Large intestine (tissue), 3 donors: ENCODE data around the gene HERPUD2. TPM values are rescaled to one million over a fixed set of nuclear protein-coding genes. Genes with fewer than 3 reads are reported as not detected.

ENCODE experiments used
- DNase-seq, 2 donors: peaks; one replicate each; pipeline versions ENCODE4 v3.0.0 to v3.0.0-alpha.2; 2013
- H3K27ac ChIP-seq: one replicate; pipeline ENCODE4 v1.5.1; 2013; ENCODE audit warnings: low read length
- H3K27me3 ChIP-seq: 2 replicates; pipeline ENCODE4 v1.6.1; 2013; ENCODE audit warnings: low read length; ENCODE audit not compliant: control insufficient read depth, insufficient read depth
- H3K36me3 ChIP-seq: 2 replicates; pipeline ENCODE4 v1.6.1; 2013; ENCODE audit warnings: low read length; ENCODE audit not compliant: control insufficient read depth, insufficient read depth
- H3K4me1 ChIP-seq: one replicate; pipeline ENCODE4 v1.6.1; 2013; ENCODE audit warnings: low read length; ENCODE audit not compliant: control insufficient read depth, insufficient read depth
- H3K4me3 ChIP-seq: one replicate; pipeline ENCODE4 v1.5.1; 2013; ENCODE audit warnings: low read length
- H3K9me3 ChIP-seq: one replicate; pipeline ENCODE4 v1.6.1; 2013; ENCODE audit warnings: mild to moderate bottlenecking, low read depth, low read length, moderate library complexity; ENCODE audit not compliant: control insufficient read depth
- WGBS: methylation state at CpG from one replicate; pipeline ENCODE4 v1.1.5; 2013; ENCODE audit warnings: low lambda C conversion rate; ENCODE audit not compliant: insufficient coverage; 5-methylcytosine and 5-hydroxymethylcytosine counted together
- polyA plus RNA-seq: library from polyadenylated mRNA; unstranded; fragments of 120-200 nt; gene quantifications from one replicate; pipeline ENCODE4 v1.2.1, GENCODE V29; 2013

Gene HERPUD2
- polyA plus RNA-seq, 1 donor, result 23.8 TPM

- H3K27me3 ChIP-seq, result no peaks in the 10 kb centered on the region
- H3K9me3 ChIP-seq, result peaks cover 6% of the 10 kb centered on the region
- no peak overlapping the region for H3K27ac ChIP-seq
- no peak for DNase-seq
- H3K4me3 ChIP-seq, result no peak overlapping the region
- H3K36me3 ChIP-seq, result peaks cover 18% of the 10 kb centered on the region
- H3K4me1 ChIP-seq, result peaks cover 4% of the 10 kb centered on the region
- 70% methylated on average over 2 of the region's 5 CpGs for WGBS
Measured at GRCh38 chr7:35652124-35652523, 42.8 kb downstream of the HERPUD2 start.

GRCh38 chr7:35650751-35651150, 44.2 kb downstream of the HERPUD2 start:
- no peaks in the 10 kb centered on the region for H3K27me3 ChIP-seq
- peaks cover 12% of the 10 kb centered on the region for H3K4me1 ChIP-seq
- peaks cover 6% of the 10 kb centered on the region for H3K9me3 ChIP-seq
- no peak overlapping the region for H3K27ac ChIP-seq
- H3K36me3 ChIP-seq, result peaks cover 17% of the 10 kb centered on the region
- H3K4me3 ChIP-seq, result no peak overlapping the region
- DNase-seq, result no peak
- WGBS, result no CpG with 5 or more reads among the region's 4 CpGs

GRCh38 chr7:35649711-35650110, 45.2 kb downstream of the HERPUD2 start:
- H3K27ac ChIP-seq, result no peak overlapping the region
- H3K27me3 ChIP-seq, result no peaks in the 10 kb centered on the region
- H3K36me3 ChIP-seq, result peaks cover 17% of the 10 kb centered on the region
- no peak for DNase-seq
- peaks cover 12% of the 10 kb centered on the region for H3K4me1 ChIP-seq
- WGBS, result 0% methylated on average over 1 of the region's 3 CpGs
- peaks cover 6% of the 10 kb centered on the region for H3K9me3 ChIP-seq
- H3K4me3 ChIP-seq, result no peak overlapping the region

GRCh38 chr7:35648367-35648766, 46.6 kb downstream of the HERPUD2 start:
- Histone ChIP-seq H3K36me3 (peaks cover 17% of the 10 kb centered on the region), H3K4me3 (no peak overlapping the region), H3K27ac (no peak overlapping the region), H3K9me3 (peaks cover 6% of the 10 kb centered on the region), H3K27me3 (no peaks in the 10 kb centered on the region), H3K4me1 (peaks cover 12% of the 10 kb centered on the region)
- peak; percentile 9 to 35 for DNase-seq
- 100% methylated on average over 1 of the region's 3 CpGs for WGBS

- peaks cover 12% of the 10 kb centered on the region for H3K4me1 ChIP-seq
- no peak overlapping the region for H3K4me3 ChIP-seq
- no peaks in the 10 kb centered on the region for H3K9me3 ChIP-seq
- H3K27me3 ChIP-seq, result no peaks in the 10 kb centered on the region
- WGBS, result 20% methylated on average over 2 of the region's 4 CpGs
- DNase-seq, result peak; percentile 9 to 52
- no peak overlapping the region for H3K27ac ChIP-seq
- peaks cover 17% of the 10 kb centered on the region for H3K36me3 ChIP-seq
Measured at GRCh38 chr7:35647171-35647574, 47.8 kb downstream of the HERPUD2 start.

GRCh38 chr7:35646289-35647023, 48.5 kb downstream of the HERPUD2 start:
- no peak for DNase-seq
- H3K36me3 ChIP-seq, result peaks cover 16% of the 10 kb centered on the region
- H3K27ac ChIP-seq, result no peak overlapping the region
- WGBS, result 100% methylated on average over 1 of the region's 3 CpGs
- H3K4me3 ChIP-seq, result no peak overlapping the region
- no peaks in the 10 kb centered on the region for H3K27me3 ChIP-seq
- H3K9me3 ChIP-seq, result no peaks in the 10 kb centered on the region
- H3K4me1 ChIP-seq, result peaks cover 12% of the 10 kb centered on the region

GRCh38 chr7:35645691-35646090, 49.2 kb downstream of the HERPUD2 start:
- no peaks in the 10 kb centered on the region for H3K27me3 ChIP-seq
- no peak overlapping the region for H3K4me3 ChIP-seq
- WGBS, result 100% methylated on average over 2 of the region's 4 CpGs
- no peak for DNase-seq
- no peaks in the 10 kb centered on the region for H3K9me3 ChIP-seq
- peaks cover 9% of the 10 kb centered on the region for H3K36me3 ChIP-seq
- no peak overlapping the region for H3K27ac ChIP-seq
- H3K4me1 ChIP-seq, result peaks cover 12% of the 10 kb centered on the region

- Histone ChIP-seq H3K4me3 (no peak overlapping the region), H3K9me3 (no peaks in the 10 kb centered on the region), H3K36me3 (peaks cover 46% of the 10 kb centered on the region), H3K4me1 (no peaks in the 10 kb centered on the region), H3K27me3 (no peaks in the 10 kb centered on the region), H3K27ac (no peak overlapping the region)
- 83% methylated on average over 1 of the region's 3 CpGs for WGBS
- no peak for DNase-seq
Measured at GRCh38 chr7:35630024-35630972, 64.6 kb downstream of the HERPUD2 start.

GRCh38 chr7:35624299-35625186, 70.4 kb downstream of the HERPUD2 start:
- Histone ChIP-seq H3K36me3 (peaks cover 13% of the 10 kb centered on the region), H3K9me3 (no peaks in the 10 kb centered on the region), H3K4me1 (no peaks in the 10 kb centered on the region), H3K27ac (no peak overlapping the region), H3K27me3 (no peaks in the 10 kb centered on the region), H3K4me3 (no peak overlapping the region)
- DNase-seq, result peak; percentile 13 to 18
- 20% methylated on average over 2 of the region's 16 CpGs for WGBS

GRCh38 chr7:35623381-35623780, 71.6 kb downstream of the HERPUD2 start:
- Histone ChIP-seq H3K27me3 (no peaks in the 10 kb centered on the region), H3K4me3 (no peak overlapping the region), H3K36me3 (peaks cover 8% of the 10 kb centered on the region), H3K27ac (no peak overlapping the region), H3K4me1 (no peaks in the 10 kb centered on the region), H3K9me3 (no peaks in the 10 kb centered on the region)
- 100% methylated on average over 1 of the region's 2 CpGs for WGBS
- DNase-seq, result no peak
